T-cell (primary cell): ENCODE results near the gene BRSK1. TPM values are rescaled to one million over a fixed set of nuclear protein-coding genes. Genes with fewer than 3 reads are reported as not detected.

Experiments used
- ATAC-seq, 4 experiments: fragments of 200-7000 bp in 3 of 4; fragments of 150-1000 bp in 1 of 4; cut with Tn5 transposase; replicated peaks in 1 of 4; 1 replicate in 3 of 4; 2 replicates in 1 of 4; pipeline ENCODE4 v1.10.0; 2021; ENCODE audit warnings: moderate library complexity in 3 of 4, mild to moderate bottlenecking in 2 of 4, moderate number of reproducible peaks in 1 of 4
- CTCF ChIA-PET, 2 donors: fragments of 300-600 bp; sonication (Branson Sonifier 250); formaldehyde crosslinking; loops; one replicate each; lab custom pipeline; 2022; ENCODE audit warnings: antibody characterized with exemption in 2 of 2; lab: Charles Lee
- POLR2A ChIA-PET, 2 donors: fragments of 300-600 bp; sonication (Branson Sonifier 250); formaldehyde crosslinking; loops; one replicate each; lab custom pipeline; 2022; ENCODE audit warnings: antibody characterized with exemption in 2 of 2; lab: Charles Lee
- DNase-seq, 35 experiments: peaks; one replicate each; pipeline versions ENCODE4 v3.0.0 to v3.0.0-alpha.2; 2013 to 2023
- H3K27ac ChIP-seq: one replicate; pipeline ENCODE4 v1.5.1; 2013; ENCODE audit warnings: low read length
- H3K27me3 ChIP-seq, 2 experiments: replicated peaks in 1 of 2; 1 replicate in 1 of 2; 2 replicates in 1 of 2; pipeline versions ENCODE4 v1.6.1 to v1.7.0; 2013; ENCODE audit warnings: low read length in 1 of 2, mixed read lengths in 1 of 2; ENCODE audit not compliant: control insufficient read depth in 2 of 2, insufficient read depth in 2 of 2; ENCODE audit errors: extremely low read depth in 1 of 2
- H3K36me3 ChIP-seq, 2 donors: 1 replicate in 1 of 2; 2 replicates in 1 of 2; pipeline versions ENCODE4 v1.6.1 to v1.7.0; 2013; ENCODE audit warnings: low read length in 1 of 2; ENCODE audit not compliant: control insufficient read depth in 2 of 2, insufficient read depth in 1 of 2; ENCODE audit errors: extremely low read depth in 1 of 2
- H3K4me1 ChIP-seq, 2 experiments: 1 replicate in 1 of 2; 2 replicates in 1 of 2; pipeline versions ENCODE4 v1.6.1 to v1.7.0; 2013; ENCODE audit warnings: low read length in 2 of 2, mixed read lengths in 1 of 2; ENCODE audit not compliant: insufficient read depth in 2 of 2, control insufficient read depth in 1 of 2; ENCODE audit errors: extremely low read depth in 1 of 2
- H3K4me3 ChIP-seq, 2 donors: 1 replicate in 1 of 2; 2 replicates in 1 of 2; pipeline versions ENCODE4 v1.5.1 to v1.7.0; 2013; ENCODE audit warnings: mild to moderate bottlenecking in 2 of 2, low read length in 1 of 2, moderate library complexity in 1 of 2; ENCODE audit not compliant: control insufficient read depth in 1 of 2; ENCODE audit errors: extremely low read depth in 1 of 2
- H3K9me3 ChIP-seq: 2 replicates; pipeline ENCODE4 v1.7.0; 2013
- H3K27ac Mint-ChIP-seq, 2 donors: one replicate each; pipeline ENCODE4 v1.8.0; 2020 to 2021; ENCODE audit warnings: mild to moderate bottlenecking in 2 of 2, mixed read lengths in 2 of 2
- H3K27me3 Mint-ChIP-seq, 2 donors: one replicate each; pipeline ENCODE4 v1.8.0; 2021 to 2022; ENCODE audit warnings: mixed read lengths in 2 of 2
- H3K36me3 Mint-ChIP-seq: one replicate; pipeline ENCODE4 v1.8.0; 2021; ENCODE audit warnings: mixed read lengths
- H3K4me1 Mint-ChIP-seq, 3 donors: one replicate each; pipeline ENCODE4 v1.8.0; 2020 to 2022; ENCODE audit warnings: mixed read lengths in 3 of 3, mild to moderate bottlenecking in 1 of 3
- H3K4me3 Mint-ChIP-seq, 3 donors: one replicate each; pipeline ENCODE4 v1.8.0; 2020 to 2022; ENCODE audit warnings: mild to moderate bottlenecking in 3 of 3, mixed read lengths in 3 of 3, moderate library complexity in 3 of 3
- H3K9me3 Mint-ChIP-seq, 3 donors: one replicate each; pipeline ENCODE4 v1.8.0; 2020 to 2022; ENCODE audit warnings: mixed read lengths in 3 of 3
- WGBS: methylation state at CpG from one replicate; pipeline ENCODE4 v1.1.5; 2013; ENCODE audit warnings: missing lambda C conversion rate; ENCODE audit not compliant: insufficient coverage; 5-methylcytosine and 5-hydroxymethylcytosine counted together
- total RNA-seq, 35 experiments: library from RNA in 6 of 35; stranded (reverse) in 6 of 35; fragments of 120-200 nt in 1 of 35; gene quantifications; one replicate each; pipeline versions ENCODE4 v1.2.1 to v1.2.4 and lab custom pipeline; 2013 to 2026

Gene BRSK1
- total RNA-seq, 5 donors from 2014 or later (not counting 1 experiment from before 2014, with no cell fraction given): 2.9 to 5.8 (median 3.9) TPM

GRCh38 chr19:55360902-55361301 lies 77.1 kb downstream of the BRSK1 start:
- H3K4me3 ChIP-seq: no peak overlapping the region
- ChIA-PET POLR2A (no interaction called here), CTCF (no interaction called here)
- no peak overlapping the region for H3K27ac ChIP-seq
- H3K27me3 ChIP-seq: peaks cover 2 to 43% of the 10 kb centered on the region in 2 experiments
- Mint-ChIP-seq H3K27ac (no peak overlapping the region), H3K27me3 (peaks cover 7 to 9% of the 10 kb centered on the region in 2 donors), H3K4me3 (no peak overlapping the region), H3K9me3 (no peaks in the 10 kb centered on the region), H3K36me3 (no peaks in the 10 kb centered on the region), H3K4me1 (no peaks in the 10 kb centered on the region)
- H3K4me1 ChIP-seq: no peaks in the 10 kb centered on the region
- ATAC-seq (no peak), DNase-seq (no peak)
- WGBS: 68% methylated on average over 8 of the region's 16 CpGs
- no peaks in the 10 kb centered on the region for H3K36me3 ChIP-seq
- H3K9me3 ChIP-seq: no peaks in the 10 kb centered on the region

Other genes with a start within 250 kb of the BRSK1 start
- under 1 TPM in 4 of 5 donors, not detected in 1; 0.33 to 0.55 (median 0.47) TPM for gene GP6, start 245.7 kb upstream of the BRSK1 start, total RNA-seq
- gene RDH13, start 220.8 kb upstream of the BRSK1 start, total RNA-seq: 10 to 100 TPM; 12.4 to 35.8 (median 21.6) TPM
- gene EPS8L1, start 208.1 kb upstream of the BRSK1 start, total RNA-seq: 1 to 10 TPM; 1.1 to 3.5 (median 2.0) TPM
- 100 to 1,000 TPM; 129 to 197 (median 173) TPM for gene PPP1R12C, start 166.4 kb upstream of the BRSK1 start, total RNA-seq
- gene TNNT1, start 134.8 kb upstream of the BRSK1 start, total RNA-seq: under 1 TPM in 2 of 5 donors, not detected in 3; 0.36 to 0.76 TPM
- not detected for gene TNNI3, start 126.3 kb upstream of the BRSK1 start, total RNA-seq
- gene DNAAF3, start 117.4 kb upstream of the BRSK1 start, total RNA-seq: not detected
- 1 to 10 TPM in 2 of 5 donors, not detected in 3; 2.7 to 2.9 TPM for gene SYT5, start 103.7 kb upstream of the BRSK1 start, total RNA-seq
- 1 to 10 TPM in 1 of 5 donors, under 1 TPM in 2, not detected in 2; 0.16 to 1.1 (median 0.51) TPM for gene PTPRH, start 74.5 kb upstream of the BRSK1 start, total RNA-seq
- gene TMEM86B, start 55.2 kb upstream of the BRSK1 start, total RNA-seq: 10 to 100 TPM; 10.6 to 22.4 (median 18.2) TPM
- 100 to 1,000 TPM; 173 to 208 (median 194) TPM for gene PPP6R1, start 25.0 kb upstream of the BRSK1 start, total RNA-seq
- 10 to 100 TPM; 16.8 to 27.6 (median 24.7) TPM for gene HSPBP1, start 3.9 kb upstream of the BRSK1 start, total RNA-seq
- gene TMEM150B, start 41.3 kb downstream of the BRSK1 start, total RNA-seq: under 1 TPM in 1 of 5 donors, not detected in 4; 0.47 TPM
- gene KMT5C, start 55.9 kb downstream of the BRSK1 start, total RNA-seq: 10 to 100 TPM; 24.4 to 71.8 (median 30.7) TPM
- gene COX6B2, start 70.7 kb downstream of the BRSK1 start, total RNA-seq: under 1 TPM in 2 of 5 donors, not detected in 3; 0.12 to 0.51 TPM
- gene GARIN5B, start 79.3 kb downstream of the BRSK1 start, total RNA-seq: not detected
- under 1 TPM in 2 of 5 donors, not detected in 3; 0.53 to 0.96 TPM for gene IL11, start 86.5 kb downstream of the BRSK1 start, total RNA-seq
- not detected for gene TMEM190, start 92.8 kb downstream of the BRSK1 start, total RNA-seq
- gene TMEM238, start 100.3 kb downstream of the BRSK1 start, total RNA-seq: 10 to 100 TPM; 10.8 to 23.2 (median 20.0) TPM
- 1,000 to 10,000 TPM; 3,465 to 4,436 (median 4,286) TPM for gene RPL28, start 101.9 kb downstream of the BRSK1 start, total RNA-seq
- gene UBE2S, start 123.8 kb downstream of the BRSK1 start, total RNA-seq: 10 to 100 TPM; 27.5 to 75.2 (median 35.1) TPM
- gene SHISA7, start 159.3 kb downstream of the BRSK1 start, total RNA-seq: not detected
- gene ISOC2, start 177.6 kb downstream of the BRSK1 start, total RNA-seq: 10 to 100 TPM in 3 of 5 donors, 1 to 10 TPM in 2; 6.8 to 18.9 (median 14.7) TPM
- not detected for gene C19orf85, start 180.8 kb downstream of the BRSK1 start, total RNA-seq
- 10 to 100 TPM; 14.2 to 24.1 (median 16.2) TPM for gene ZNF628, start 192.6 kb downstream of the BRSK1 start, total RNA-seq
- 10 to 100 TPM in 1 of 5 donors, 1 to 10 TPM in 4; 6.3 to 10.4 (median 8.1) TPM for gene NAT14, start 201.2 kb downstream of the BRSK1 start, total RNA-seq
- 1 to 10 TPM in 2 of 5 donors, under 1 TPM in 3; 0.38 to 1.3 (median 0.66) TPM for gene SSC5D, start 204.4 kb downstream of the BRSK1 start, total RNA-seq